Head of caudate nucleus (tissue), 42 donors: ENCODE measurements around the gene BTBD19.
"Not testable (repeated sequence)": the region's sequence is repeated elsewhere in the genome, so short reads cannot be mapped to it uniquely, and the experiment has no call there.

Experiments
- DNase-seq, 42 donors: peaks; one replicate each; pipeline versions ENCODE4 v3.0.0 to v3.0.0-alpha.2; 2020 to 2021; ENCODE audit warnings: mixed read lengths in 7 of 42
- intact Hi-C: fragments of 100-400 bp; cut with DNase I; formaldehyde crosslinking; loops from one replicate; pipeline ENCODE4 v1.15.0; 2022

BTBD19 gene

DNA sequence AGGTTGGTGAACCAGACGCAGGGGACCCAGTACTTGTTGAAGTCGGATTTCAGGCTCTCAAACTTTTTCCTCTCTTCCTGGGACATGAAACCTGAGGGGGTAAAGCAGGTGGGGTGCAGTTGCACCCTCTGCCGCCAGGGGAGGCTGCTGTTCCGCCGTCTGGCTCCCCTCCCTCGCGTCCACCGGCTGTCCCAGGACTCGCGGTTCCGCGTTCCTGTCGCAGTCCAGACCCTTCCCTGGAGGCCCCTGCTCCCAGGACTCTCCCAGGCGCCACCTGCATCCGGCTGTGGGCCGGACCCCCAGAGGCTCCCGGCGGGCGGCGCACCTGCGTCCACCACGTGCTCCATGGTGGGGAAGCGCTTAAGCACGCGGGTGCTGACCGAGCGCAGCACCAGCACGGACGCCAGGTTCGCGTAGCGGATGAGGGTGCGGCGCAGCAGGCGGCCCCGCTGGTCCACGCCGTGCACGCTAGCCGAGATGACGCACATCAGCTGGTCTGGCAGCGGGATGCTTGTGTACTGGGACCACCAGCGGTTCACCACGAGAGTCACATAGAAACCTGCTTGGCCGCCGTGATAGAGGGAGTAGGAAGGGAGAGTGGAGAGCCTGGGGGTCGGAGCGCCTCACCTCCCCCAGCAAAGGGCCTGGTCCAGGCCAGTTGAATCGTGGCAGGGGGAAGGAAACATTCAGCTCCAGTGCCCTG, 22.0 kb upstream of the BTBD19 start:
- DNase-seq = peak in 26 of 42 donors; percentile 34 to 80 (median 58)
- intact Hi-C loops = no loop called here

DNA sequence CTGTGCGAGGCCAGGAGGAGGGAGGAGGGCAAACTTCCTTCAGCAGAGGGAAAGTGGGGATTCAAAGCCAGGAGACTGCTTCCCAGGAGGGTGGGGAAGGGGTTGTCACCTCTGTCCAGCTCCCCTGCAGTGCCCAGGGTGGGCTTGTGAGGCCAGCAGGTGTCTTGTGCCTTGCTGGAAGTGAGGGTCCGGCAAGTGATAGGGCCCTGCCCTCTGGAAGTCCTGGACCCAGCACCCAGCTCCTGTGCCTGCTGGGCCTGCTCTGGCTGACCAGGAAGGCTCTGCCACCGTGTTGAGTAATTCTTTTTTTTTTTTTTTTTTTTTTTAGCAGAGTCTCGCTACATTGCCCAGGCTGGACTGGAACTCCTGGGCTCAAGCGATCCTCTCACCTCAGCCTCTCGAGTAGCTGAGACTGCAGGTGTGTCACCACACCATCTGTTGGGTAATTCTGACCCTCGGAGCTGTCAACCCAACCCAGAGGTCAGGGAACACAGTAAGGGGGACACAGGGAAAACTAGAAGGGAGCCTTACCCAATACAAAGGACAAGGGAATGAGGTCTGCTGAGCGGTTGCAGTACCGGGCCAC, 21.4 kb upstream of the BTBD19 start:
- intact Hi-C loops = no loop called here
- DNase-seq = no peak

GRCh38 chr1:44787506-44787905, 20.8 kb upstream of the BTBD19 start:
- peak in 1 of 42 donors; percentile 2 for DNase-seq
- intact Hi-C loops = no loop called here

DNA sequence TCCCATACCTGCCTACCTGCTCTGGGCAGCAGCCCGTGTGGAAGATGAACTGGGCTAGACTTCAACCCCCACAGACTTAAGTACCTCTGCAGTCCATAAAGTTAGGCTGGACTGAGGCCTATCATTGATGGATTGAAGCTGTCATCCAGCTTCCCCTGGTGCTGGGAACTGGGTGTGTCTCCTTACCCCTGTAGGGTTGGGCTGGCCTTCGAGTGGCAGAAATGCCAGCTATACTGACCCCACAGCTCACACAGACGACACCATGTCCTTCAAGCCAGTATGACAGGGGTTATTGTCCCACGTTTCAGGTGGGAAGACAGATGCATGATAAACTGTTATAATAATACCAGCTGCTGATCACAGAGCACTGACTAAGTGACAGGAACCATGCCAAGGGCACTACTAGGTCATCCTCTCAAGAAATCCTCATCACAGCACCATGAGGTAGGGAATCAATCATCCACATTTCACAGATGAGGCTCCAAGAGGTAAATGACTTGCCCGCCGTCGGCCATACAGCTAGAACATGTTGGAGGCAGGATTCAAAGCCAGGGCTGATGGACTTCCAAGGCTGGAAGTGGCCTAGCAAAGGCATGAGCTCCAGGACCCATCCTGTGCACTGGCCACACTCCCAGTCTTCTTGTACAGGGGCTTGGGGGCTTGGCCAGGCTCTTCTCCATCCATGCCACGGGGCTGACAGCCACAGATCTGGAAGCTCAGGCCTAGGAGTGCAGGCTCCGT, 20.0 kb upstream of the BTBD19 start, which contains the start of gene BEST4:
Gene BEST4, minus strand, starts transcription at position 51 of the 741 bp plus-strand sequence. CDS start 465 bp downstream, outside the sequence.
- intact Hi-C loops = no loop called here
- peak in 1 of 42 donors; percentile 2 for DNase-seq

DNA sequence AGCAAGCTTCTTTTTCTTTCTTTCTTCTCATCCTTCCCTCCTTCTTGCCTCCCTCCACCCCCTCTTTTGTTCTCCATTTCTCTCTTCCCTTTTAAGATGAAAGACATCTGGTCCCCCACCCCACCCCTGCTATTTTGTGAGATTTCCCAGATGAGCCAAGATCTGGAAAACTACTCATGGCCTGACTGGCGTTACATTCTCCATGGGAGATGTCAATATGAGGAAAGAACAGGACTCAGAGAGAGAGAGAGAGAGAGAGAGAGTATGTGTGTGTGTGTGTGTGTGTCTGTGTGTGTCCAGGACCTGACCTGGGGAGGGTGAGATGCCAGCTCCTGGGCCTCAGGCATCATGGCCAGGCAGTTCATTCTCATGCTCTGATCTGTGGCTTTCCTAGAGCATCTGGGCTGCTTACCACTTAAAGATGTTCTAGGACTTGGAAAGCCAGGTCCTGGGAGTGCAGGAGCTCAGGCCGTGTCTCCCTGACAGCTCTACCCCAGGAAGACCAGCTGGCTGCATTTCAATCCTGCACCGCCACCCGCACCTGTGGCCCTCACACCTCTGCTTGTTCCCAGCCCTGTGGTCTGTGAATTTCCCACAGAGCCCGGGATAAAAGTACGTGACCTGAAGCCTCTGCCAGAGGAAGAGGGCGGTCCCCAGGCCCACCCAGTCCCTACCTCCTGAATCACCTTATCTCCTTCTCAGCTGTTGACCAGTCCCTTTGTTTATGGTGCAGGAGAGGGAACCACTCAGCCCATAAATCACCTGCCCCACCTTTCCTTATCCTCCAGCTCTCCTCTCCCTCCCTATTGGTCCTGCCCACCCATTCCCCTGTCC, 17.1 kb upstream of the BTBD19 start:
- intact Hi-C loops = no loop called here
- DNase-seq = peak in 1 of 42 donors; percentile 1

GRCh38 chr1:44792736-44793502, 15.4 kb upstream of the BTBD19 start:
- intact Hi-C loops = no loop called here
- DNase-seq = no peak

DNA sequence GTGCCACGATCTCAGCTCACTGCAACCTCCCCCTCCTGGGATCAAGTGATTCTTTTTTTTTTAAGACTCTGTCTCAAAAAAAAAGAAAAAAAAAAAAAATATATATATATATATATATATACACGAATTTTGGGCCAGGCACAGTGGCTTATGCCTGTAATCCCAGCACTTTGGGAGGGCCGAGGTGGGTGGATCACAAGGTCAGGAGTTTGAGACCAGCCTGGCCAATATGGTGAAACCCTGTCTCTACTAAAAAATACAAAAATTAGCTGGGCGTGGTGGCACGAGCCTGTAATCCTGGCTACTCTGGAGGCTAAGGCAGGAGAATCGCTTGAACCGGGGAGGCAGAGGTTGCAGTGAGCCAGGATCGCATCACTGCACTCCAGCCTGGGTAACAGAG, 10.4 kb upstream of the BTBD19 start:
- intact Hi-C loops = not testable (repeated sequence)
- peak in 1 of 42 donors; percentile 2 for DNase-seq

- DNase-seq = peak in 2 of 42 donors; percentile 1 to 31
- intact Hi-C loops = no loop called here
Observed at GRCh38 chr1:44798481-44799365, 9.6 kb upstream of the BTBD19 start.

- intact Hi-C loops = loop anchor here (2.0 kb wide), 1 partner anchor 21 kb away; no protein-coding TSS in a partner anchor
Observed at GRCh38 chr1:44799770-44800584, 8.3 kb upstream of the BTBD19 start, which contains the start of gene PLK3. Gene PLK3, plus strand, starts transcription at chr1:44800377. Its CDS starts 87 bp downstream, at chr1:44800464.

DNA sequence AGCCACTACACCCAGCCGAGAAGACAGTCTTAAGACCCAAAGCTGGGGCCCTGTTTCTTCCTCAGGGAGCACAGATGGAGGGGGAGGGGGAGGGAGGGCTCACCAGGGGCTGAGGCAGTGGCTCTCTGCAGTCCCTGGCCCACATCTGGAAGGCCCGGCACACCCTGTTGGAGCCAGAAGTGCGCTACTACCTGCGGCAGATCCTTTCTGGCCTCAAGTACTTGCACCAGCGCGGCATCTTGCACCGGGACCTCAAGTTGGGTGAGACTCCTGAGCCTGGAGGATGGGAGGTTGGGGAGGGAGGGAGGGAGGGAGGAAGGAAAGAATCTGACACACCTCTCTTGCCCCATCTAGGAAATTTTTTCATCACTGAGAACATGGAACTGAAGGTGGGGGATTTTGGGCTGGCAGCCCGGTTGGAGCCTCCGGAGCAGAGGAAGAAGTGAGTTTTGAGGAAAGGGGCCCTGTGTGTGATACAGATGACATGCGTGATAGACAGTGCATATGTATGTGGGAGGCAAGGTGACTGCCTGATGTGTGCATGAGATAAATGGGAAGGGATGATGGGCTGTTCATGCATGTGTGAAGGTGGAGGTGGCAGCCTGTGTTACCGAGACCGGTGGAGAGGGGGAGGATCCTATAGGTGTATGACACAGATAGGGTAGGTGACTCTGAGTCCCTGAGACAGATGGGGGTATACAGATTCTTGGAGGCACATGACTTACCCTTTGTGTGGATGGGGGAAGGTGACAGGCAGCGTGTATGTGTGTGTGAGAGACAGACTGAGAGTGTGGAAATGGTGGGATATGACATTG, 6.6 kb upstream of the BTBD19 start:
- DNase-seq = peak in 30 of 42 donors; percentile 33 to 87 (median 64)

More at GRCh38 chr1:44799770-44800584, 8.3 kb upstream of the BTBD19 start, which contains the start of gene PLK3:
- DNase-seq = peak; percentile 93 to 100 (median 98)

GRCh38 chr1:44802306-44803061, 5.8 kb upstream of the BTBD19 start:
- intact Hi-C loops = no loop called here
- peak in 28 of 42 donors; percentile 30 to 82 (median 62) for DNase-seq

More for the DNA sequence above, 6.6 kb upstream of the BTBD19 start:
- intact Hi-C loops = loop anchor here (2.0 kb wide), 1 partner anchor 19 kb away; no protein-coding TSS in a partner anchor

- no peak for DNase-seq
- intact Hi-C loops = no loop called here
Observed at GRCh38 chr1:44803062-44803311, 5.3 kb upstream of the BTBD19 start.

DNA sequence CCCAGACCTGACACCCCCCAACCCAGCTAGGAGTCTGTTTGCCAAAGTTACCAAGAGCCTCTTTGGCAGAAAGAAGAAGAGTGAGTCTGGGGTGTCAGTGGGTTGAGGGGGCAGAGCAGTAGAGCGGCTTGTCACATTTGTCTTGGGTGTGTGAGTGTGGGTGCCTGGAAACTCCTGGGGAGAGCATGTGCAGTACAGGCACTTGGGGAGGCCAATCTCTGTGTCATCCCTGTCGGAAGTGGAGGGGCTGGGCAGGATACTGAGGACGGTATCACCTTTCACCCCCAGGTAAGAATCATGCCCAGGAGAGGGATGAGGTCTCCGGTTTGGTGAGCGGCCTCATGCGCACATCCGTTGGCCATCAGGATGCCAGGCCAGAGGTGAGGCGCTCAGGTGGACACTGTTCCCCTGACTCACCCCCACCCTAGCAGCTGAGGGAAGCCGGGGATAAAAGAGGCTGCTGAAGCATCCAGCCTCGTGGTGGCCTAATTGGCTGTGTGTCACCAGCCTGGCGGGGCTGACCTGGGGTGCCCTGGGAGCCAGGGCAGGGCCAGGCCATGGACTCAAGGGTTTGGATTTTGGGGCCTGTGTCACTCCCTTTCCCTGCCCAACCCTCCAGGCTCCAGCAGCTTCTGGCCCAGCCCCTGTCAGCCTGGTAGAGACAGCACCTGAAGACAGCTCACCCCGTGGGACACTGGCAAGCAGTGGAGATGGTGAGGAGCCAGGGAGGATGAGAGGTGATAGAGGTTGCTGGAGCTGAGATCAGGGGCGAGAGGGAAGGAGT, 4.8 kb upstream of the BTBD19 start:
- intact Hi-C loops = no loop called here
- DNase-seq = peak in 9 of 42 donors; percentile 33 to 74 (median 56)
